Measurements from ENCODE around the gene CHCHD4. TPM values are rescaled to one million over a fixed set of nuclear protein-coding genes. Genes with fewer than 3 reads are reported as not detected.

CHCHD4 gene
- total RNA-seq, 4 donors from 2014 or later, result 4.2 to 17.8 (median 16.3) TPM

DNA sequence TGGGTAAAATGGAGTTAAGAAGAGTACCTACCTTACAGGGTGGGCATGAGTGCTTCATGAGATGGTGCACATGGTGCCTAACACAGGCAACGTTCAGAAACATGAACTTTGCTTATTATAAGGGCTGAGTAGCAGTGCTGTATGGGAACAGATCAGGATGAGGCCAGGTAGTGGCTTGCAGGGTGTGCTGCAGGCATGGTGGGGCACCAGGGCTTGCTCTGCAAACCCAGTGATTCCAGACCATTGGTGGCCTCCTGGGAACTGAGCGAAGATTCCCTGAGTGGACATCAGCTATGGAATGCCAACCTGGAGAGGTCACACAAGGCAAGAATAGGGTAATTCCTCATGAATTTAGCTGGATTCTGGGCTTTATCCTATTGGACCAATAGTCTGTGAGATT is 16.0 kb upstream of the CHCHD4 start:
- peaks cover 21 to 82% (median 25%) of the 10 kb centered on the region in 3 donors for H3K36me3 ChIP-seq
- H3K27ac ChIP-seq, result peak overlapping the region in 2 of 4 donors; percentile 77 to 88
- no peaks in the 10 kb centered on the region for H3K9me3 ChIP-seq
- no peak for DNase-seq
- intact Hi-C loops (cut with DNase I), result no loop called here
- no peak for TF ChIP-seq POLR2A (IDR thresholded peaks at IDR 0.05)
- TF ChIP-seq, protein P1, sequence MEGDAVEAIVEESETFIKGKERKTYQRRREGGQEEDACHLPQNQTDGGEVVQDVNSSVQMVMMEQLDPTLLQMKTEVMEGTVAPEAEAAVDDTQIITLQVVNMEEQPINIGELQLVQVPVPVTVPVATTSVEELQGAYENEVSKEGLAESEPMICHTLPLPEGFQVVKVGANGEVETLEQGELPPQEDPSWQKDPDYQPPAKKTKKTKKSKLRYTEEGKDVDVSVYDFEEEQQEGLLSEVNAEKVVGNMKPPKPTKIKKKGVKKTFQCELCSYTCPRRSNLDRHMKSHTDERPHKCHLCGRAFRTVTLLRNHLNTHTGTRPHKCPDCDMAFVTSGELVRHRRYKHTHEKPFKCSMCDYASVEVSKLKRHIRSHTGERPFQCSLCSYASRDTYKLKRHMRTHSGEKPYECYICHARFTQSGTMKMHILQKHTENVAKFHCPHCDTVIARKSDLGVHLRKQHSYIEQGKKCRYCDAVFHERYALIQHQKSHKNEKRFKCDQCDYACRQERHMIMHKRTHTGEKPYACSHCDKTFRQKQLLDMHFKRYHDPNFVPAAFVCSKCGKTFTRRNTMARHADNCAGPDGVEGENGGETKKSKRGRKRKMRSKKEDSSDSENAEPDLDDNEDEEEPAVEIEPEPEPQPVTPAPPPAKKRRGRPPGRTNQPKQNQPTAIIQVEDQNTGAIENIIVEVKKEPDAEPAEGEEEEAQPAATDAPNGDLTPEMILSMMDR (IDR thresholded peaks at IDR 0.05), result no peak
- H3K4me3 ChIP-seq, result no peak overlapping the region
- H3K27me3 ChIP-seq, result no peaks in the 10 kb centered on the region
- 63 to 78% methylated on average over 2 of the region's 2 CpGs for WGBS, 2 donors
- peaks cover 13 to 83% (median 44%) of the 10 kb centered on the region in 3 donors for H3K4me1 ChIP-seq

DNA sequence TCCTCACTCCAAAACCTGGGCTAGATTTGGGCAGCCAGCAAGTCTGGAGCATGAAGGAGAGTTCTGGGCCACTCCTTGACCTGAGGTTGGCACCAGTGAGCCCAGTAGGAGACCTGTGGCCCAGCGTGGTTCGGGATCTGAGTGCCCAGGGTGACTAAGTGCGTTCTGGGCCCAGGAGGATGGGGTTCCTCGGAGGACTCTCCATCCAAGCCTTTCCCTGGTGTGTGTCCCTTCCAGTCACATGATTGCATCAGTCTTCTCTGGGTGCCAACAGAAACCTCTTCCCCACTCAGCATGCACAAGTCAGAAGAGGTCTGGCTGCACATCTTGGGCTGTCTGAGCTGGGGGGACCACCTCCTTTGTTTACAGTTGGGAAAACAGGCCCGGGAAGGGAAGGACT is 15.1 kb upstream of the CHCHD4 start:
- Histone ChIP-seq H3K27me3 (no peaks in the 10 kb centered on the region), H3K4me3 (no peak overlapping the region), H3K4me1 (peaks cover 10 to 77% (median 35%) of the 10 kb centered on the region in 3 donors), H3K36me3 (peaks cover 22 to 85% (median 33%) of the 10 kb centered on the region in 3 donors), H3K27ac (no peak overlapping the region), H3K9me3 (no peaks in the 10 kb centered on the region)
- DNase-seq, result no peak
- 62 to 82% methylated on average over 3 to 5 of the region's 5 CpGs for WGBS, 2 donors
- TF ChIP-seq, protein P1 (IDR thresholded peaks at IDR 0.05), result no peak
- no peak for TF ChIP-seq POLR2A (IDR thresholded peaks at IDR 0.05)
- intact Hi-C loops (cut with DNase I), result no loop called here

DNA sequence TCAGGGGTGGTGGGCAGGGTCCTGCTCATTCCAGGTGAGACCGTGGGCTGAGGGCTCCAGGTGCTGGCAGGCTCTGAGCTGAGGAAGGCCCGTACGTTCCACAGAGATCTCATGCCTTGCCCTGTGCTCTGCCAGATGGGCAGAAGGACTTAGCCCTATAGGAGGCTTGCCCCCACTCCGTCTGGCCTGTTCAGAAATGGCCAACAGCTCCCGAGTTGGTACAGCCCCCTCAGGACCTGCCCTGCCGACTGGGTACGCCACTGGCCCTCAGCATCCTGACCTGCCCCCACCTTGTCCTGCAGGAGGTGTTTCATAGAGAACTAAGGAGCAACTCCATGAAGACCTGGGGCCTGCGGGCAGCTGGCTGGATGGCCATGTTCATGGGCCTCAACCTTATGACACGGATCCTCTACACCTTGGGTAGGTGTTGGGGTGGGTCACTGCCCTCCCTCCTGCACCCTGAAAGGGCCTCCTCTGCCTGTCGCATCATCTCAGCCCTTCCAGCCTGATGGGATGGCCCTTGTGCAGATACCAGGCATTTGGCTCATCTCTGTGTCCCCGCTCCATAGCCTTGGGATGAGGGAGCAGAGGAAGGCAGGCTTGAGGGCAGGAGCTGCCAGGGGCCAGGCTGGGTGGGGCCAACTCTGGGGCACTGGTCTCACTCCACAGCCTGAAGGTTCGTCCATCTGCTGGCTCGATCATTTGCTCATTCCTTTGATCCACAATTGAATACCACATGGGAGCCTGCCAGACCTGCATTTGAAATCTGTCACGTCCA is 14.4 kb upstream of the CHCHD4 start:
- WGBS, 2 donors, result 77 to 91% methylated on average over 5 to 7 of the region's 14 CpGs
- Histone ChIP-seq H3K27me3 (no peaks in the 10 kb centered on the region), H3K27ac (no peak overlapping the region), H3K4me1 (peaks cover 6 to 70% (median 30%) of the 10 kb centered on the region in 3 donors), H3K36me3 (peaks cover 29 to 92% (median 40%) of the 10 kb centered on the region in 3 donors), H3K4me3 (no peak overlapping the region), H3K9me3 (no peaks in the 10 kb centered on the region)
- intact Hi-C loops (cut with DNase I), result no loop called here
- TF ChIP-seq, protein P1 (IDR thresholded peaks at IDR 0.05), result no peak
- TF ChIP-seq POLR2A (IDR thresholded peaks at IDR 0.05), result no peak
- DNase-seq, result no peak

DNA sequence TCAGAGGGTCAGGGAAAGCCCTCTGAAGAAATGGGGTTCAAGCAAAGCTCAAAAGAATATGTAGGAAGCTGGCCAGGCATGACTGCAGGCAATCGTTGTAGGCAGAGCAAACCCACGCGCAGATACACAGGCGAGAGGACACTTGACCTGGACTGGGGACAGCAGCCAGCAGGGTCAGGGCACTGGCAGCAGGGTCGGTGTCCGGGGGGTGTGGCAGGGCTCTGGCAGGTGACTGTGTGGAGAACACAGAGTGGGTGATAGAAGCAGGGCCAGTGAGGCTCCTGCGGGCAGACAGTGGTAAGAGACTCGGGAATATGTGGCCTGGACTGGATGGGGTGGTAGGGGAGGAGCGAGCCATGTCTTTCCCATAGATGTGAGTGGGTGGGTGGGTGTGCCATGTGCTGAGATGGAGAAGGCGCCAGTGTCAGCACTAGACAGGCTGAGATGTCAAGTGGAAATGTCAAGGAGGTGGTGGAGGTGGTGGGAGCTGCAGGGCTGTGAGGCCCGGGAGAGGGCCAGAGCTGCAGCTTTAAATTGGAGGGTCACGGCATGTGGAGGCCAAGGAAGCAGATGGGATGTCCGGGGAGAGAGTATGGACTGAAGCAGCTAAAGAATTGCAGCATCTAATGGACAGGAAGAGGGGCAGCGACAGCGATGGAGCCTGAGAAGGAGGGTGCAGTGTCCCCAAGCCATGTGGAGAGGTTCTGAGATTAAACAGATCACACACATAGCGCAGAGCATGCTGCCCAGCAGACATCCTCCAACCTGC is 13.6 kb upstream of the CHCHD4 start:
- H3K27ac ChIP-seq, result peak overlapping the region in 1 of 4 donors; percentile 80
- 88 to 91% methylated on average over 16 of the region's 16 CpGs for WGBS, 2 donors
- peaks cover 0 to 62% (median 23%) of the 10 kb centered on the region in 3 donors for H3K4me1 ChIP-seq
- H3K27me3 ChIP-seq, result no peaks in the 10 kb centered on the region
- H3K9me3 ChIP-seq, result no peaks in the 10 kb centered on the region
- peaks cover 33 to 100% (median 47%) of the 10 kb centered on the region in 3 donors for H3K36me3 ChIP-seq
- no peak for TF ChIP-seq POLR2A (IDR thresholded peaks at IDR 0.05)
- TF ChIP-seq, protein P1 (IDR thresholded peaks at IDR 0.05), result no peak
- no peak overlapping the region for H3K4me3 ChIP-seq
- no peak for DNase-seq
- intact Hi-C loops (cut with DNase I), result no loop called here

DNA sequence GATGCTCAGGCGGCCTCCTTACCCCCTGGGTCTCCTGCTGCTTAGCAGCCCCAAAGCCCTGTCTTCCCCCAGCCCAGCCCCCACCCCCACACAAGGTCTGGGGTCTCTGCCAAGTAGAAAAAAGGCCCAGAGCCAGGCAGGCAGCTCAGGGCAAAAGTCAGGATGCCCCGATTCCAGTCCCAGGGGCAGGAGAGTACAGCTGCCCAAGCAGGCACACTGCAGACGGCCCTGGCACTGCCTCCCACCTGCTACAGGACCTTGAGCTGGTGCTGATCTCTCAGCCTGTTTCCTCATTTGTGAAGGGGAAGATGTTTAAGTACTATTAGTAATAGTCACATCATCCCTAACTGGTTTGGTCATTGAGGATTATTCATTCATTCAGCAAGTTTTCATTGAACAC is 12.8 kb upstream of the CHCHD4 start:
- WGBS, 2 donors, result 33 to 63% methylated on average over 1 of the region's 3 CpGs
- intact Hi-C loops (cut with DNase I), result no loop called here
- TF ChIP-seq, protein P1 (IDR thresholded peaks at IDR 0.05), result no peak
- no peak for TF ChIP-seq POLR2A (IDR thresholded peaks at IDR 0.05)
- peak overlapping the region; percentile 24 to 80 (median 63) for H3K27ac ChIP-seq
- no peaks in the 10 kb centered on the region for H3K27me3 ChIP-seq
- no peak overlapping the region for H3K4me3 ChIP-seq
- no peaks in the 10 kb centered on the region for H3K9me3 ChIP-seq
- H3K36me3 ChIP-seq, result peaks cover 40 to 100% (median 56%) of the 10 kb centered on the region in 3 donors
- no peak for DNase-seq
- H3K4me1 ChIP-seq, result peaks cover 0 to 54% (median 15%) of the 10 kb centered on the region in 3 donors

Data from esophagus squamous epithelium (tissue), 5 donors.